ENCODE results near the gene CCL5.

- TF ChIP-seq, protein P1, sequence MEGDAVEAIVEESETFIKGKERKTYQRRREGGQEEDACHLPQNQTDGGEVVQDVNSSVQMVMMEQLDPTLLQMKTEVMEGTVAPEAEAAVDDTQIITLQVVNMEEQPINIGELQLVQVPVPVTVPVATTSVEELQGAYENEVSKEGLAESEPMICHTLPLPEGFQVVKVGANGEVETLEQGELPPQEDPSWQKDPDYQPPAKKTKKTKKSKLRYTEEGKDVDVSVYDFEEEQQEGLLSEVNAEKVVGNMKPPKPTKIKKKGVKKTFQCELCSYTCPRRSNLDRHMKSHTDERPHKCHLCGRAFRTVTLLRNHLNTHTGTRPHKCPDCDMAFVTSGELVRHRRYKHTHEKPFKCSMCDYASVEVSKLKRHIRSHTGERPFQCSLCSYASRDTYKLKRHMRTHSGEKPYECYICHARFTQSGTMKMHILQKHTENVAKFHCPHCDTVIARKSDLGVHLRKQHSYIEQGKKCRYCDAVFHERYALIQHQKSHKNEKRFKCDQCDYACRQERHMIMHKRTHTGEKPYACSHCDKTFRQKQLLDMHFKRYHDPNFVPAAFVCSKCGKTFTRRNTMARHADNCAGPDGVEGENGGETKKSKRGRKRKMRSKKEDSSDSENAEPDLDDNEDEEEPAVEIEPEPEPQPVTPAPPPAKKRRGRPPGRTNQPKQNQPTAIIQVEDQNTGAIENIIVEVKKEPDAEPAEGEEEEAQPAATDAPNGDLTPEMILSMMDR (IDR thresholded peaks at IDR 0.05; ENCODE audit: extremely low read depth in 1 of 2, insufficient read depth in 1 of 2, low read depth in 1 of 2, low read length in 2 of 2): no peak
- no peak for TF ChIP-seq FOS (IDR thresholded peaks at IDR 0.05; ENCODE audit: borderline replicate concordance, insufficient read depth, low read length)
- no peak for TF ChIP-seq POLR2AphosphoS5 (IDR thresholded peaks at IDR 0.05; ENCODE audit: insufficient read depth, low read depth, low read length)
- TF ChIP-seq POLR2A (IDR thresholded peaks at IDR 0.05; ENCODE audit: low read depth, low read length): no peak
- no peak for TF ChIP-seq JUN (IDR thresholded peaks at IDR 0.05; ENCODE audit: borderline replicate concordance, insufficient read depth, insufficient read length, low read depth)
- no peak for TF ChIP-seq MYC (IDR thresholded peaks at IDR 0.05; ENCODE audit: low read depth, low read length)
- TF ChIP-seq EZH2 (IDR thresholded peaks at IDR 0.05; ENCODE audit: borderline replicate concordance, low read depth, low read length, severe bottlenecking): no peak
- TF ChIP-seq, protein P2, sequence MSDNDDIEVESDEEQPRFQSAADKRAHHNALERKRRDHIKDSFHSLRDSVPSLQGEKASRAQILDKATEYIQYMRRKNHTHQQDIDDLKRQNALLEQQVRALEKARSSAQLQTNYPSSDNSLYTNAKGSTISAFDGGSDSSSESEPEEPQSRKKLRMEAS (IDR thresholded peaks at IDR 0.05; ENCODE audit: insufficient read depth, insufficient read length): no peak
Measured at GRCh38 chr17:35917519-35918213, 37.5 kb upstream of the CCL5 start.

Measured in endothelial cell of umbilical vein (primary cell).